DOHH2 (cell line): ENCODE data around the gene ASIC5.
A peak's percentile ranks its signal among the peaks of the same experiment; 100 is the strongest.

Experiments used
- H3F3A ChIP-seq: fragments of 200-600 bp; sonication (generic), shearing (Covaris generic); 2 replicates; pipeline ENCODE4 v1.6.0; 2016; ENCODE audit warnings: antibody characterized with exemption, mild to moderate bottlenecking; ENCODE audit not compliant: control insufficient read depth, insufficient read depth
- H3K27ac ChIP-seq: fragments of 200-600 bp; sonication (generic); 2 replicates; pipeline ENCODE4 v1.5.1; 2014; ENCODE audit warnings: low read depth, mild to moderate bottlenecking, low read length, moderate library complexity
- H3K27me3 ChIP-seq: fragments of 200-600 bp; sonication (generic); 2 replicates; pipeline ENCODE4 v1.6.1; 2014; ENCODE audit warnings: mild to moderate bottlenecking, low read length, mixed read lengths; ENCODE audit not compliant: control insufficient read depth
- H3K36me3 ChIP-seq: fragments of 200-600 bp; sonication (generic); 2 replicates; pipeline ENCODE4 v1.6.1; 2014; ENCODE audit warnings: mild to moderate bottlenecking, low read length, moderate library complexity, mixed read lengths; ENCODE audit not compliant: control insufficient read depth
- H3K4me1 ChIP-seq: fragments of 200-600 bp; sonication (generic); 2 replicates; pipeline ENCODE4 v1.6.1; 2014; ENCODE audit warnings: mild to moderate bottlenecking, low read length, mixed read lengths; ENCODE audit not compliant: control insufficient read depth
- H3K4me2 ChIP-seq: fragments of 200-600 bp; sonication (generic); 2 replicates; pipeline ENCODE4 v1.6.0; 2014; ENCODE audit warnings: mild to moderate bottlenecking, low read length, moderate library complexity
- H3K4me3 ChIP-seq: fragments of 200-600 bp; sonication (generic); 2 replicates; pipeline ENCODE4 v1.5.1; 2014; ENCODE audit warnings: mild to moderate bottlenecking, low read length, mixed read lengths
- H3K79me2 ChIP-seq: fragments of 200-600 bp; sonication (generic); 2 replicates; pipeline ENCODE4 v1.6.1; 2014; ENCODE audit warnings: mild to moderate bottlenecking, low read length, mixed read lengths; ENCODE audit not compliant: control insufficient read depth
- H3K9me2 ChIP-seq: fragments of 200-600 bp; sonication (generic); replicated peaks from 2 replicates; pipeline ENCODE4 v1.6.1; 2014; ENCODE audit warnings: mild to moderate bottlenecking, low read length, mixed read lengths; ENCODE audit not compliant: control insufficient read depth
- H3K9me3 ChIP-seq: fragments of 200-600 bp; sonication (generic); 2 replicates; pipeline ENCODE4 v1.6.1; 2014; ENCODE audit warnings: antibody characterized with exemption, low read length, mixed read lengths; ENCODE audit not compliant: control insufficient read depth, insufficient read depth
- H4K20me1 ChIP-seq: fragments of 200-600 bp; sonication (generic); 2 replicates; pipeline ENCODE4 v1.6.0; 2014; ENCODE audit warnings: low read depth, mild to moderate bottlenecking, antibody characterized with exemption, low read length, moderate library complexity; ENCODE audit not compliant: control insufficient read depth, insufficient read depth
- EZH2phosphoT487 ChIP-seq: fragments of 200-600 bp; sonication (generic); IDR thresholded peaks from 2 replicates; pipeline ENCODE4 v1.6.1; 2017; ENCODE audit warnings: borderline replicate concordance, mild to moderate bottlenecking, antibody characterized with exemption, low read length, moderate library complexity, mixed read lengths
- TF ChIP-seq, protein P1 (sequence below): fragments of 200-600 bp; sonication (generic); IDR thresholded peaks from one replicate; pipeline ENCODE4 v1.5.1; 2014; ENCODE audit warnings: antibody characterized with exemption, mild to moderate bottlenecking, low read depth, low read length; ENCODE audit not compliant: poor library complexity, severe bottlenecking

Gene ASIC5

DNA sequence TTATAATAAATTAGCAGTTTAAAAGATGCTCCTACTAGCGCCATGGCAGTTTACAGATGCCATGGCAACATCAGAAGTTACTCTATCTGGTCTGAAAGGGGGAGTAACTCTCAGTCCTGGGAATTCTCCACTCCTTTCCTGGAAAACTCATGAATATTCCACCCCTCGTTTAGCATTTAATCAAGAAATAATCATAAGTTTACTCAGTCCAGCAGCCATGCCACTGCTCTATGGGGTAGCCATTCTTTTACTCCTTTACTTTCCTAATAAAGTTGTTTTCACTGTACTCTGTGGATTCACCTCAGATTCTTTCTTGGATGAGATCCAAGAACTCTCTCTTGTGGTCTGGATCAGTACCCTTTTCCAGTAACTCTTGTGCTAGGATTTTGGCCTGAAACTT is 55.0 kb downstream of the ASIC5 start:
- Histone ChIP-seq H3K9me2 (no peaks in the 10 kb centered on the region), H3K9me3 (no peaks in the 10 kb centered on the region), H3K4me2 (no peak overlapping the region), H4K20me1 (no peaks in the 10 kb centered on the region), H3K4me1 (no peaks in the 10 kb centered on the region), H3K27me3 (no peaks in the 10 kb centered on the region), H3K27ac (no peak overlapping the region), H3F3A (no peaks in the 10 kb centered on the region), H3K4me3 (no peak overlapping the region), H3K79me2 (no peaks in the 10 kb centered on the region), H3K36me3 (no peaks in the 10 kb centered on the region)
- TF ChIP-seq EZH2phosphoT487: no peak
- TF ChIP-seq, protein P1, sequence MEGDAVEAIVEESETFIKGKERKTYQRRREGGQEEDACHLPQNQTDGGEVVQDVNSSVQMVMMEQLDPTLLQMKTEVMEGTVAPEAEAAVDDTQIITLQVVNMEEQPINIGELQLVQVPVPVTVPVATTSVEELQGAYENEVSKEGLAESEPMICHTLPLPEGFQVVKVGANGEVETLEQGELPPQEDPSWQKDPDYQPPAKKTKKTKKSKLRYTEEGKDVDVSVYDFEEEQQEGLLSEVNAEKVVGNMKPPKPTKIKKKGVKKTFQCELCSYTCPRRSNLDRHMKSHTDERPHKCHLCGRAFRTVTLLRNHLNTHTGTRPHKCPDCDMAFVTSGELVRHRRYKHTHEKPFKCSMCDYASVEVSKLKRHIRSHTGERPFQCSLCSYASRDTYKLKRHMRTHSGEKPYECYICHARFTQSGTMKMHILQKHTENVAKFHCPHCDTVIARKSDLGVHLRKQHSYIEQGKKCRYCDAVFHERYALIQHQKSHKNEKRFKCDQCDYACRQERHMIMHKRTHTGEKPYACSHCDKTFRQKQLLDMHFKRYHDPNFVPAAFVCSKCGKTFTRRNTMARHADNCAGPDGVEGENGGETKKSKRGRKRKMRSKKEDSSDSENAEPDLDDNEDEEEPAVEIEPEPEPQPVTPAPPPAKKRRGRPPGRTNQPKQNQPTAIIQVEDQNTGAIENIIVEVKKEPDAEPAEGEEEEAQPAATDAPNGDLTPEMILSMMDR: no peak

DNA sequence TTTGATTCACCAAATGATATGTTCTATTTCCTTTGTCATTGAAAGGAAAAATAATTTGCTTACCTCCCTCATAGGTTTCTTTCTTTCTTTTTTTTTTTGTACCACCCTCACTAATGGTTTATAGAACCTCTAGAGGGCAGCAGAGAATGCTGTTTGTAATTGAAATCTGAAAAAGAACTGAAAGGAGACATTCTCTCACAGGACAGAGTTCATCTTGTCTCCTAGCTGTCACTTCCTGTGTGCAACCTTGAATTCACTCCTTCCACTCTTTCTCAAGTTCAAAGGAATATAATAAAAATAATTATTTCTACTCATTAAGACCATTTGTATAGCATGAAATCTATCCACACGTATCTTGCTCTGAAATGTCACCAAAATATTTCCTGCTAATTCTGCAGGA is 56.2 kb downstream of the ASIC5 start:
- no peaks in the 10 kb centered on the region for H3K9me3 ChIP-seq
- H3K4me3 ChIP-seq: no peak overlapping the region
- H3K27ac ChIP-seq: no peak overlapping the region
- H3K4me1 ChIP-seq: no peaks in the 10 kb centered on the region
- H3F3A ChIP-seq: no peaks in the 10 kb centered on the region
- H3K4me2 ChIP-seq: no peak overlapping the region
- H3K36me3 ChIP-seq: no peaks in the 10 kb centered on the region
- TF ChIP-seq EZH2phosphoT487: no peak
- TF ChIP-seq, protein P1: peak; percentile 51
- no peaks in the 10 kb centered on the region for H3K79me2 ChIP-seq
- H3K27me3 ChIP-seq: no peaks in the 10 kb centered on the region
- no peaks in the 10 kb centered on the region for H4K20me1 ChIP-seq
- H3K9me2 ChIP-seq: no peaks in the 10 kb centered on the region

DNA sequence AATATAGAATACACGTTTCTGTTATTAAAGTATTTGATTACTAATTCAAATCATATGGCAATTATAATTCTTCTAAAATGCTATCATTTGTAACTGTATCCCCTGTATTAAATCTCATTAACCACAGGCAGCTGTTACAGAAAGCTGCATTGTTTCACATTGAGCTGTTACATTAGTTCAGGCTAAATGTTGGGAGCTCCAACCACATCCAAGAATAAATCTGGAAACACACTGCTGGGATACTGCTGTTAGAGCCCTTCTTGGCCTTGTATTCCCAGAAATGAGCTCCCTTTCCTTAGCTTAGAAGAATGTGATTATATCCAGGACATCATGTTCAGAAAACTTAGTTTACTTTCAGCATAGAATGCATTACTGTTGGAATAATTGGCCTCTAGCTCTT is 59.1 kb downstream of the ASIC5 start:
- H3K36me3 ChIP-seq: no peaks in the 10 kb centered on the region
- no peak overlapping the region for H3K27ac ChIP-seq
- TF ChIP-seq EZH2phosphoT487: no peak
- TF ChIP-seq, protein P1: no peak
- H3K79me2 ChIP-seq: no peaks in the 10 kb centered on the region
- H3K9me3 ChIP-seq: no peaks in the 10 kb centered on the region
- H3K27me3 ChIP-seq: no peaks in the 10 kb centered on the region
- H4K20me1 ChIP-seq: no peaks in the 10 kb centered on the region
- no peak overlapping the region for H3K4me3 ChIP-seq
- H3F3A ChIP-seq: no peaks in the 10 kb centered on the region
- H3K4me1 ChIP-seq: no peaks in the 10 kb centered on the region
- no peaks in the 10 kb centered on the region for H3K9me2 ChIP-seq
- no peak overlapping the region for H3K4me2 ChIP-seq

DNA sequence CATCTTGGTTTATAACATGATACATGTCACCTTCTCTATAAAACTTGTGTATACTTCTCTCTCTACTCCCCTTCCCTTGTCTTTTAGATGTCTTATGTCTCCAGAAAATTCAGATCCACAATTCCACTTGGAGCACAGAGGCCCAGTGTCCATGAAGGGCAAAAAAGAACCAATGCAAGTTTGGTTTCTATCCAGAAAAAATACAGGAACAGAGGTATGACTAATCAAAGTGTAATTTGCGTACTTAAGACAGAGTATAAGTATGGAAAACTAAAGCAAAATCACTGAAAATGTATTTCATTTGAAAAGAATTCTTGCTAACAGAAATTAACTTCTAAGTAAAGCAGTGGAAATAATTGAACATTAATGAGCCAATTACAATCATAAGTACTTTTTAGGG is 61.1 kb downstream of the ASIC5 start:
- no peak for TF ChIP-seq EZH2phosphoT487
- TF ChIP-seq, protein P1: no peak
- no peaks in the 10 kb centered on the region for H3K27me3 ChIP-seq
- no peak overlapping the region for H3K27ac ChIP-seq
- H3K4me1 ChIP-seq: no peaks in the 10 kb centered on the region
- H3F3A ChIP-seq: no peaks in the 10 kb centered on the region
- no peak overlapping the region for H3K4me2 ChIP-seq
- no peaks in the 10 kb centered on the region for H3K79me2 ChIP-seq
- H3K9me3 ChIP-seq: no peaks in the 10 kb centered on the region
- H3K4me3 ChIP-seq: no peak overlapping the region
- H3K9me2 ChIP-seq: no peaks in the 10 kb centered on the region
- no peaks in the 10 kb centered on the region for H3K36me3 ChIP-seq
- H4K20me1 ChIP-seq: no peaks in the 10 kb centered on the region
